HEK293 (cell line): ENCODE data around the gene OR8U1.

Experiments used
- CTCF ChIA-PET: fragments of 350-600 bp; formaldehyde crosslinking; extraction: SDS; loops from one replicate; lab custom pipeline; 2021; ENCODE audit warnings: antibody characterized with exemption; lab: Yijun Ruan, JAX
- POLR2A ChIA-PET: fragments of 300-600 bp; formaldehyde crosslinking; extraction: SDS; loops from one replicate; lab custom pipeline; 2020; ENCODE audit warnings: antibody characterized with exemption, inconsistent platforms; lab: Yijun Ruan, JAX
- H3K27ac ChIP-seq: fragments of 200-500 bp; sonication (Bioruptor generic); 2 replicates; pipeline ENCODE4 v1.5.1; 2014; ENCODE audit warnings: low read depth, low read length, control low read depth, inconsistent platforms; ENCODE audit errors: extremely low read depth
- H3K36me3 ChIP-seq, 2 experiments: fragments of 200-500 bp in 1 of 2; sonication (Bioruptor generic) in 1 of 2; 1 replicate in 1 of 2; 2 replicates in 1 of 2; pipeline ENCODE4 v1.5.1; 2014 to 2017; ENCODE audit warnings: inconsistent platforms in 2 of 2, low read length in 2 of 2; ENCODE audit not compliant: control insufficient read depth in 2 of 2, insufficient read depth in 1 of 2
- H3K4me1 ChIP-seq: fragments of 200-500 bp; sonication (Bioruptor generic); 2 replicates; pipeline ENCODE4 v1.5.1; 2014; ENCODE audit warnings: mild to moderate bottlenecking, low read length, inconsistent platforms; ENCODE audit not compliant: control insufficient read depth, insufficient read depth
- H3K4me3 ChIP-seq: 2 replicates; pipeline ENCODE4 v1.5.1; 2011; ENCODE audit warnings: low read depth, mild to moderate bottlenecking, control low read depth, low read length, moderate library complexity
- H3K9me3 ChIP-seq: fragments of 200-500 bp; sonication (Bioruptor generic); 2 replicates; pipeline ENCODE4 v1.5.1; 2014; ENCODE audit warnings: low read depth, low read length, inconsistent platforms; ENCODE audit not compliant: control insufficient read depth, insufficient read depth
- GFI1B ChIP-seq: fragments of 450-650 bp; formaldehyde crosslinking; IDR thresholded peaks from 2 replicates; pipeline ENCODE4 v1.5.1; 2016; ENCODE audit warnings: missing biosample characterization, missing genetic modification characterization
- GLI4 ChIP-seq: fragments of 450-650 bp; formaldehyde crosslinking; IDR thresholded peaks from 2 replicates; pipeline ENCODE4 v1.5.1; 2016; ENCODE audit warnings: missing biosample characterization, missing genetic modification characterization
- MEIS1 ChIP-seq: sonication (generic); formaldehyde crosslinking; IDR thresholded peaks from 2 replicates; pipeline ENCODE4 v1.8.1; 2022; ENCODE audit warnings: missing genetic modification reagents, mild to moderate bottlenecking, borderline replicate concordance
- MZF1 ChIP-seq: fragments of 450-650 bp; formaldehyde crosslinking; IDR thresholded peaks from 2 replicates; pipeline ENCODE4 v1.5.1; 2017; ENCODE audit warnings: missing biosample characterization, missing genetic modification characterization, borderline replicate concordance
- RBAK ChIP-seq: fragments of 450-650 bp; formaldehyde crosslinking; IDR thresholded peaks from 2 replicates; pipeline ENCODE4 v1.5.1; 2016; ENCODE audit warnings: missing biosample characterization, missing genetic modification characterization
- YY2 ChIP-seq: fragments of 450-650 bp; formaldehyde crosslinking; IDR thresholded peaks from 2 replicates; pipeline ENCODE4 v1.5.1; 2016; ENCODE audit warnings: missing biosample characterization, missing genetic modification characterization
- ZBTB1 ChIP-seq: fragments of 450-650 bp; formaldehyde crosslinking; IDR thresholded peaks from 2 replicates; pipeline ENCODE4 v1.5.1; 2016; ENCODE audit warnings: missing biosample characterization, missing genetic modification characterization
- ZBTB26 ChIP-seq: fragments of 450-650 bp; formaldehyde crosslinking; optimal IDR thresholded peaks from 2 replicates; pipeline ENCODE3; 2016; ENCODE audit warnings: missing biosample characterization, mild to moderate bottlenecking, missing genetic modification characterization
- ZBTB7A ChIP-seq: fragments of 450-650 bp; formaldehyde crosslinking; IDR thresholded peaks from 2 replicates; pipeline ENCODE4 v1.5.1; 2016; ENCODE audit warnings: low read depth, missing biosample characterization, missing genetic modification characterization
- ZFP69B ChIP-seq: fragments of 450-650 bp; formaldehyde crosslinking; IDR thresholded peaks from 2 replicates; pipeline ENCODE4 v1.5.1; 2016; ENCODE audit warnings: missing biosample characterization, missing genetic modification characterization
- ZNF16 ChIP-seq: fragments of 450-650 bp; formaldehyde crosslinking; IDR thresholded peaks from 2 replicates; pipeline ENCODE4 v1.5.1; 2016; ENCODE audit warnings: low read depth, missing biosample characterization, missing genetic modification characterization
- ZNF292 ChIP-seq: fragments of 450-650 bp; formaldehyde crosslinking; IDR thresholded peaks from 2 replicates; pipeline ENCODE4 v1.5.1; 2016; ENCODE audit warnings: low read depth, missing biosample characterization, missing genetic modification characterization, borderline replicate concordance
- ZNF324 ChIP-seq: fragments of 450-650 bp; formaldehyde crosslinking; IDR thresholded peaks from 2 replicates; pipeline ENCODE4 v1.5.1; 2016; ENCODE audit warnings: missing biosample characterization, missing genetic modification characterization
- ZNF362 ChIP-seq: fragments of 450-650 bp; formaldehyde crosslinking; IDR thresholded peaks from 2 replicates; pipeline ENCODE4 v1.5.1; 2016; ENCODE audit warnings: missing biosample characterization, missing genetic modification characterization
- ZNF48 ChIP-seq: fragments of 450-650 bp; formaldehyde crosslinking; IDR thresholded peaks from 2 replicates; pipeline ENCODE4 v1.5.1; 2016; ENCODE audit warnings: missing biosample characterization, missing genetic modification characterization
- ZNF549 ChIP-seq: fragments of 450-650 bp; IDR thresholded peaks from 2 replicates; pipeline ENCODE4 v1.5.1; 2018; ENCODE audit warnings: missing biosample characterization, missing genetic modification characterization, mild to moderate bottlenecking, inconsistent platforms, moderate library complexity
- ZNF600 ChIP-seq: fragments of 450-650 bp; formaldehyde crosslinking; IDR thresholded peaks from 2 replicates; pipeline ENCODE4 v1.5.1; 2016; ENCODE audit warnings: missing biosample characterization, missing genetic modification characterization
- ZNF624 ChIP-seq: fragments of 450-650 bp; formaldehyde crosslinking; IDR thresholded peaks from 2 replicates; pipeline ENCODE4 v1.5.1; 2017; ENCODE audit warnings: missing biosample characterization, missing genetic modification characterization
- ZNF626 ChIP-seq: fragments of 450-650 bp; sonication (Bioruptor Pico); formaldehyde crosslinking; IDR thresholded peaks from 2 replicates; pipeline ENCODE4 v1.5.1; 2018; ENCODE audit warnings: missing biosample characterization, missing genetic modification characterization, inconsistent platforms
- ZNF629 ChIP-seq: fragments of 450-650 bp; formaldehyde crosslinking; IDR thresholded peaks from 2 replicates; pipeline ENCODE4 v1.5.1; 2017; ENCODE audit warnings: missing biosample characterization, missing genetic modification characterization
- ZNF792 ChIP-seq: fragments of 450-650 bp; formaldehyde crosslinking; IDR thresholded peaks from 2 replicates; pipeline ENCODE4 v1.5.1; 2016; ENCODE audit warnings: missing biosample characterization, missing genetic modification characterization
- ZNF830 ChIP-seq: fragments of 450-650 bp; IDR thresholded peaks from 2 replicates; pipeline ENCODE4 v1.5.0; 2018; ENCODE audit warnings: missing biosample characterization, missing genetic modification characterization, low read depth, mild to moderate bottlenecking, moderate library complexity
- TF ChIP-seq, protein P1 (sequence below): fragments of 450-650 bp; formaldehyde crosslinking; IDR thresholded peaks from 2 replicates; pipeline ENCODE4 v1.5.1; 2017; ENCODE audit warnings: missing biosample characterization, mild to moderate bottlenecking, missing genetic modification characterization, moderate library complexity
- TF ChIP-seq, protein P2 (sequence below): fragments of 450-650 bp; formaldehyde crosslinking; IDR thresholded peaks from 2 replicates; pipeline ENCODE4 v1.5.1; 2016; ENCODE audit warnings: missing biosample characterization, missing genetic modification characterization, low read depth

OR8U1 gene

DNA sequence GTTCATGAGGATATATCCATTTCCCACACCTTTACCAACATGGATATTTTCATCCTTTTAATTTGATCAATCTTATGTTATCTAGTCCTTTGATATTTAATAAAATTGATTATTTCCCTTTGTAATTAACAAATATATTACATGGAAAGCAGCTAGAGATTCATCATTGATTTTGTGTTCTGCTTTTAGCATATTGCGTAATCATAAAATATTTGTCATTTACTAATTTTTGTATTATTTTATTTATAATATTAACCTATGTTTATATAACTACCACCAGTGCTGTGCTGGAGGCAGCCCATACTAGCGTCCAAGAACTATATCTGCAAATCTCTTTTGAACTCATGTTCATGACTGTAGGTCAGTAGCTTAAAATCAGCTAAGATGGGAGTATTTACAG lies 4.7 kb downstream of the OR8U1 start:
- Histone ChIP-seq H3K27ac (no peak overlapping the region), H3K36me3 (no peaks in the 10 kb centered on the region), H3K4me3 (no peak overlapping the region), H3K9me3 (no peaks in the 10 kb centered on the region), H3K4me1 (no peaks in the 10 kb centered on the region)
- POLR2A ChIA-PET, result no interaction called here
- TF ChIP-seq ZNF549 (no peak), RBAK (tag by site-specific recombination) (no peak), MEIS1 (no peak), ZNF324 (tag by site-specific recombination) (no peak), ZNF629 (tag by site-specific recombination) (no peak), ZNF626 (tag by site-specific recombination) (no peak), YY2 (tag by site-specific recombination) (no peak), GFI1B (no peak), ZNF600 (no peak), ZNF362 (tag by site-specific recombination) (no peak), ZFP69B (no peak), ZNF292 (tag by site-specific recombination) (no peak)
- TF ChIP-seq, protein P1, sequence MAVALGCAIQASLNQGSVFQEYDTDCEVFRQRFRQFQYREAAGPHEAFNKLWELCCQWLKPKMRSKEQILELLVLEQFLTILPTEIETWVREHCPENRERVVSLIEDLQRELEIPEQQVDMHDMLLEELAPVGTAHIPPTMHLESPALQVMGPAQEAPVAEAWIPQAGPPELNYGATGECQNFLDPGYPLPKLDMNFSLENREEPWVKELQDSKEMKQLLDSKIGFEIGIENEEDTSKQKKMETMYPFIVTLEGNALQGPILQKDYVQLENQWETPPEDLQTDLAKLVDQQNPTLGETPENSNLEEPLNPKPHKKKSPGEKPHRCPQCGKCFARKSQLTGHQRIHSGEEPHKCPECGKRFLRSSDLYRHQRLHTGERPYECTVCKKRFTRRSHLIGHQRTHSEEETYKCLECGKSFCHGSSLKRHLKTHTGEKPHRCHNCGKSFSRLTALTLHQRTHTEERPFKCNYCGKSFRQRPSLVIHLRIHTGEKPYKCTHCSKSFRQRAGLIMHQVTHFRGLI (tag by site-specific recombination), result no peak
- CTCF ChIA-PET, result interaction anchor here (0.7 kb wide), 1 partner anchor 144 kb away, joined by 5 read pairs; no protein-coding TSS in a partner anchor

DNA sequence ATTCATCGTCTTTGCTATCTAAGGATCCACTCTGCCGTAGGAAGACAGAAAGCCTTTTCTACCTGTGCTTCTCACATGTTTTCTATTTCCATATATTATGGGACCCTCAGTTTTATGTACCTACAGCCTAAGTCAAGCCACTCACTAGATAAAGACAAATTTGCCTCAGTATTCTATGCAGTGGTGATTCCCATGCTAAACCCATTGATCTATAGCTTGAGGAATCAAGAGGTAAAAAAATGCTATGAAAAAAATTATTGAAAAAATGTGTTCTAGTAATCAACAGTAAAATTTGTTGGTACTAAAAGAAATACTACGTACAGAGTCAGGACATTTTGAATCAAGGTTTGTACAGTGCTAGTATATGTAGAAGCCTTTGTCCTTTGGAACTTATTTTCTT lies 19.0 kb downstream of the OR8U1 start:
- Histone ChIP-seq H3K27ac (no peak overlapping the region), H3K4me1 (no peaks in the 10 kb centered on the region), H3K4me3 (no peak overlapping the region), H3K36me3 (no peaks in the 10 kb centered on the region), H3K9me3 (no peaks in the 10 kb centered on the region)
- POLR2A ChIA-PET, result no interaction called here
- no peak for TF ChIP-seq ZNF792 (tag by site-specific recombination)
- no peak for TF ChIP-seq MZF1
- no peak for TF ChIP-seq ZNF16
- TF ChIP-seq ZNF624 (tag by site-specific recombination), result no peak
- TF ChIP-seq GLI4 (tag by site-specific recombination), result no peak
- no peak for TF ChIP-seq ZBTB7A (tag by site-specific recombination)
- no peak for TF ChIP-seq ZNF830 (tag by site-specific recombination)
- TF ChIP-seq ZNF48, result no peak
- no peak for TF ChIP-seq ZBTB26
- TF ChIP-seq, protein P2, sequence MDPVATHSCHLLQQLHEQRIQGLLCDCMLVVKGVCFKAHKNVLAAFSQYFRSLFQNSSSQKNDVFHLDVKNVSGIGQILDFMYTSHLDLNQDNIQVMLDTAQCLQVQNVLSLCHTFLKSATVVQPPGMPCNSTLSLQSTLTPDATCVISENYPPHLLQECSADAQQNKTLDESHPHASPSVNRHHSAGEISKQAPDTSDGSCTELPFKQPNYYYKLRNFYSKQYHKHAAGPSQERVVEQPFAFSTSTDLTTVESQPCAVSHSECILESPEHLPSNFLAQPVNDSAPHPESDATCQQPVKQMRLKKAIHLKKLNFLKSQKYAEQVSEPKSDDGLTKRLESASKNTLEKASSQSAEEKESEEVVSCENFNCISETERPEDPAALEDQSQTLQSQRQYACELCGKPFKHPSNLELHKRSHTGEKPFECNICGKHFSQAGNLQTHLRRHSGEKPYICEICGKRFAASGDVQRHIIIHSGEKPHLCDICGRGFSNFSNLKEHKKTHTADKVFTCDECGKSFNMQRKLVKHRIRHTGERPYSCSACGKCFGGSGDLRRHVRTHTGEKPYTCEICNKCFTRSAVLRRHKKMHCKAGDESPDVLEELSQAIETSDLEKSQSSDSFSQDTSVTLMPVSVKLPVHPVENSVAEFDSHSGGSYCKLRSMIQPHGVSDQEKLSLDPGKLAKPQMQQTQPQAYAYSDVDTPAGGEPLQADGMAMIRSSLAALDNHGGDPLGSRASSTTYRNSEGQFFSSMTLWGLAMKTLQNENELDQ, result no peak
- no peak for TF ChIP-seq ZBTB1 (tag by site-specific recombination)
- CTCF ChIA-PET, result no interaction called here
